PFSK-1 (cell line): ENCODE data around the gene ADORA3.

Experiments used
- FOXP2 ChIP-seq: optimal IDR thresholded peaks from 2 replicates; pipeline ENCODE3; 2011; ENCODE audit warnings: borderline replicate concordance, control low read depth, inconsistent platforms; ENCODE audit not compliant: insufficient read depth; ENCODE audit errors: extremely low read length, extremely low read depth
- POLR2AphosphoS5 ChIP-seq: IDR thresholded peaks from 2 replicates; pipeline ENCODE4 v1.6.1; 2012; ENCODE audit warnings: low read depth, mild to moderate bottlenecking, control low read depth, low read length, moderate library complexity
- REST ChIP-seq, 2 experiments: IDR thresholded peaks; 2 replicates each; pipeline versions ENCODE4 v1.6.1 to v1.8.0; 2011 to 2012; ENCODE audit warnings: low read depth in 2 of 2, low read length in 2 of 2, control low read depth in 1 of 2, inconsistent platforms in 1 of 2, mild to moderate bottlenecking in 1 of 2, moderate library complexity in 1 of 2; ENCODE audit not compliant: insufficient read depth in 1 of 2
- SIN3A ChIP-seq: IDR thresholded peaks from 2 replicates; pipeline ENCODE4 v1.6.1; 2012; ENCODE audit warnings: mild to moderate bottlenecking, low read length, moderate library complexity, borderline replicate concordance; ENCODE audit not compliant: insufficient read depth
- TAF1 ChIP-seq: IDR thresholded peaks from 2 replicates; pipeline ENCODE4 v1.6.1; 2012; ENCODE audit warnings: low read length, control low read depth, borderline replicate concordance; ENCODE audit not compliant: insufficient read depth

- no peak for TF ChIP-seq POLR2AphosphoS5
- TF ChIP-seq TAF1: no peak
- no peak for TF ChIP-seq REST (IDR thresholded peaks at IDR 0.05; ENCODE audit: insufficient read depth in 1 of 2, low read depth in 2 of 2, low read length in 2 of 2)
- TF ChIP-seq SIN3A: no peak
- TF ChIP-seq FOXP2: no peak
These were observed 38.8 kb upstream of the ADORA3 start for GRCh38 chr1:111542187-111542586.
